ENCODE data around the gene SETD5.

Gene SETD5

DNA sequence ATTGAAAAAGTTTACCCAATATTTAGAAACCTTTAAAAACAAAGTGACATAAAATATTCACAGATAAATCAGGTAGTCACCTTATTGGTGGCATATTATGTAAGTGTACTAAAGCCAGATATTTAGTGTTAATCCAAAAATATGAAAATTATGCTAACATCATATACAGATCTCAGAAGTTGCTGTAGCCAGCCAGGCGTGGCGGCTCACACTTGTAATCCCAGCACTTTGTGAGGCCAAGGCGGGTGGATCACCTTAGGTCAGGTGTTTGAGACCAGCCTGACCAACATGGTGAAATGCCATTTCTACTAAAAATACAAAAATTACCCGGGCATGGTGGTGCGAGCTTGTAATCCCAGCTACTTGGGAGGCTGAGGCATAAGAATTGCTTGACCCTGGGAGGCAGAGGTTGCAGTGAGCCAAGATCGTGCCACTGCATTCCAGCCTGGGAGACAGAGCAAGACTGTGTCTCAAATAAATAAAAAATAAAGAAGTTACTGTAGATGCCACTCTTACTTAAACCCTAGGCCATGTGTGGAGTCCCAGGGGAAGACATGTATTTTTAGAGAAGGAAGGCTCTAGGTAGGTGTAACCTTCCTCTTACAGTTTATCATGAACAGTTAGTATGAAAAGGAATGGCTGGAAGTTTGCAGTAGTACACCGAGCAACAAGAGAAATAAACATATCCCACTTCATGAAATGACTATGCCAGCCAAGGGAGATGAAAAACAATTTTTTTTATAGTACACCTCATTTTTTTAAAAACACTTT lies 9.6 kb downstream of the SETD5 start:
- DNase-seq (ENCODE audit: low read depth in 4 of 4, low spot score in 1 of 4) = no peak

DNA sequence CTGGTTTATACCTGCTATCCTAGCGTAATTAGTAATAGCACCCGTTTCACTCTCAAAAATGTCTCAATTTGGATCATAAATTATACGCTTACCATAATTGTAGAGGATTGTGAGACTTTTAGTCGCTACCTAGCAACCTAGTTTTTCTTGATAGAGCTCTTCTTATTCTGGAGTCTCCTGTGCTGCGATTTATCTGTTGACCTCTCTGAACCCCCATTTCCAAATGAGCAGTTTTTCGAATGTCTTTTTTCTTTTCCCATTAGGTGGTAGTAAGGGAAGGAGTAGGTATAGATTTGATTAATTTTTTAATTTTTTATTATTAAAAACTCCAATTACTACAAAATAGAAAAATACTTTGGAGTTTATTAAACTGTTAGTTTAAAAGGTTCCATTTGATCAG lies 10.6 kb downstream of the SETD5 start:
- DNase-seq (ENCODE audit: low read depth in 4 of 4, low spot score in 1 of 4) = no peak

DNA sequence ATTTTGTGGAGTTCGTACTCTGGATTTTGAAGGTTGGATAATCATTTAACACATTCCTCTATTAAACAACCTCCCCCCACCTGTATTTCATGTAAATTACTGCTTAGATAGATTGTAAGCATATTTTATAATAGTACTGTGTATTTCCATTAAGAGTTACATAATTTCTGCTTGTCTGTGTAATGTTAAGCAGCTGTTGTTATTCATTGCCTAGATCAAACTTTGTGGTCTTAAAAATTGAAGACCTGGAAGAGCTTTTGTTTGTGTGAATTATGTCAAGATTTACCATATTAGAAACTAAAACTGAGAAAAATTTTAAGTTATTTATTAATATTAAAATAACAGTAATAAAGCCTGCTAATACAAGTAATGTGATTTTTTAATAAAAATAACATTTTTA lies 11.1 kb downstream of the SETD5 start:
- DNase-seq (ENCODE audit: low read depth in 4 of 4, low spot score in 1 of 4) = no peak

DNA sequence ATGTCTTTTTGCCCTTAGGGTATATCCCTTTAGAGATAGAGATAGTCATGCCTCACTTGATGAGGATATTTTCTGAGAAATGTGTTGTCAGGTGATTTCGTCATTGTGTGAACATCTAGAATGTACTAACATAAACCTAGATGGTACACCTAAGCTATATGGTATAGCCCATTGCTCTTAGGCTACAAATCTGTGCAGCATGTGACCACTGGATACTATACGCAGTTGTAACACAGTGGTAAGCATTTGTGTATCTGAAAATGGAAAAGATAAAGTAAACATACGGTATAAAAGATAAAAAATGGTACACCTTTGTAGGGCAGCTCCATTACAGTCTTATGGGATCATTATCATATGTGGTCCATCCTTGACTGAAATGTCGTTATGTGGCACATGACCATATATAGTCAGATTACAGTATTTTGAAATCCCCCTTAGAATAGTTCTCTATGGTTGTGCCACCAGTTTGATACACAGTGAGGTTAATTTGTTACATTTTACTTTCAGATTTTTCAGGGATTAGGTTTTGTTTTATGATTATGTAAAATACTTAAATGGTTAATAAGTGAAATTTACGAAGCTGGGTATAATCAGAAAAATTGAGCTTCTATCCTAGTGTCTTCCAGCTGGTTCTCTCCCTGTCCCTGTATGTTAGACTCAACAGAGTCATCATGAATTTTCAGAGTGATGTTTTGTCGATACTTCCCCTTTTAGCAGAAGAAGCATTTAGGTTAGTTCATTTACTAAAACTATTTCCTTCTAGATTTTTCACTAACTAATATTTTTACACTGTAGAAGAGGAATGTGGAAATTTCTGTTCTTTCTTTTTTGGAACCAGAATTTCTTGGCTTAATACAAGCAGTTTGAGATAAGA lies 12.8 kb downstream of the SETD5 start:
- DNase-seq (ENCODE audit: low read depth in 4 of 4, low spot score in 1 of 4) = no peak

DNA sequence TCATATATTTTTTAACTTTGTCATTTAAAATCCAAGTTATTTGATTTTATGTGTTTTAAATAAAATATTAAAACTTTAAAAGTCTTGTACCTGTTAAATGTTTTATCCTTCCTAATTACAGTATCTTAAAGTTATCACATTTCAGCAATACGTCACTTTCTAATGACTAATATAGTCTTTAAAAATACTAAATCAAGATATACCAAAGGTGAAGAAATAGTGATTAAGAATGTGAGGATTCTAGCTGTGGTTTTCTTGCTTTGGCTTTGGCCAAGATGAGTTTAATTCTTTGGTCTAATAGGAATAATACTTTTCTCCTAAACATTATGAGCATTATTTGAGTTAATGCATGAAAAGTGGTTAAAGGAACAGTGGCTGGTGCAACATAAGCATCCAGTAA lies 13.9 kb downstream of the SETD5 start:
- no peak for DNase-seq (ENCODE audit: low read depth in 4 of 4, low spot score in 1 of 4)

DNA sequence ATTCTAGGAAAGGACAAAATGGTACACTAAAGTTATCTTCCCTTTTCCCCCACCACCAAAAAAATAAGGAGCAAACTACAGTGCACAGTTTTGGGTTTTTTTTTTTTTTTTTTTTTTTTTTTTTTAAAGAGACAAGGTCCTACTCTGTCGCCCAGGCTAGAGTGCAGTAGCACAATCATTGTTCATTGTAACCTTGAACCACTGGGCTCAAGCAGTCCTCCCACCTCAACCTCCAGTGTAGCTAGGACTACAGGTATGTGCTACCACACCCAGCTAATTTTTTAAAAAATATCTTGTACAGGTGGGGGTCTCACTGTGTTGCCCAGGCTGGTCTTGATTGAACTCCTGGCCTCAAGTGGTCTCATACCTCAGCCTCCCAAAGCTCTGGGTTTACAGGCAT lies 14.9 kb downstream of the SETD5 start:
- DNase-seq (ENCODE audit: low read depth in 4 of 4, low spot score in 1 of 4) = no peak

- no peak for DNase-seq (ENCODE audit: low read depth in 4 of 4, low spot score in 1 of 4)
Observed at GRCh38 chr3:9414826-9415225, 17.4 kb downstream of the SETD5 start.

GRCh38 chr3:9415485-9416138 lies 18.2 kb downstream of the SETD5 start:
- DNase-seq (ENCODE audit: low read depth in 4 of 4, low spot score in 1 of 4) = no peak

DNA sequence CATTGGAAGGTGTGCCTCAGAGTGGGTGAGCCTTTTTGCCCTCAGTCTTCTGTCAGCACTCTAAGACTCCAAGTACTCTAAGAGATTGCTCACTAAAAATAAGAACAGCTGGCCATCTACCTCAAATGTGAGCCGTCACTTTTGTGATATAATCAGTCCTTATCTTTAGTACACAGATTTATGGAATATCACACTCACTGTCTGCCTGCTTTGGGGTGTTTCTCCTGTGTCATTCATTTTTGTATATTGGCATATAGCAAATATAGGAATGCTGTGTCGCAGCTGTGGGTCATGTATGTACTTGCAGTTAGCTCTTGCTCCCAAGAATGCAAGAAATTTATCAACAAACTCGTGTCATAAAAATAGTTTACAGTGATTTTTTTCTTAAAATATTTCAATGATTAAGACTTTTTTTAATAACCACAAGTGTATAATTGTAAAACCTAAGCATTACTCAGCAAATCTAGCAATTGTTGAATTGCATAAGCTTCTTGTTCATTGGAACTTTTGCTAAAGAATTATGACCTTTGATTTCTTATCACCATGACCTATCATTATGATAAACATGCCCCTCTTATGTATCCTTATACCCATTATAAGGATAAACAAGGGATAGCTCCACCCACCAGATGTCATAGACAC lies 18.8 kb downstream of the SETD5 start:
- DNase-seq (ENCODE audit: low read depth in 4 of 4, low spot score in 1 of 4) = no peak

- no peak for DNase-seq (ENCODE audit: low read depth in 4 of 4, low spot score in 1 of 4)
Observed at GRCh38 chr3:9420850-9421549, 23.6 kb downstream of the SETD5 start.

DNA sequence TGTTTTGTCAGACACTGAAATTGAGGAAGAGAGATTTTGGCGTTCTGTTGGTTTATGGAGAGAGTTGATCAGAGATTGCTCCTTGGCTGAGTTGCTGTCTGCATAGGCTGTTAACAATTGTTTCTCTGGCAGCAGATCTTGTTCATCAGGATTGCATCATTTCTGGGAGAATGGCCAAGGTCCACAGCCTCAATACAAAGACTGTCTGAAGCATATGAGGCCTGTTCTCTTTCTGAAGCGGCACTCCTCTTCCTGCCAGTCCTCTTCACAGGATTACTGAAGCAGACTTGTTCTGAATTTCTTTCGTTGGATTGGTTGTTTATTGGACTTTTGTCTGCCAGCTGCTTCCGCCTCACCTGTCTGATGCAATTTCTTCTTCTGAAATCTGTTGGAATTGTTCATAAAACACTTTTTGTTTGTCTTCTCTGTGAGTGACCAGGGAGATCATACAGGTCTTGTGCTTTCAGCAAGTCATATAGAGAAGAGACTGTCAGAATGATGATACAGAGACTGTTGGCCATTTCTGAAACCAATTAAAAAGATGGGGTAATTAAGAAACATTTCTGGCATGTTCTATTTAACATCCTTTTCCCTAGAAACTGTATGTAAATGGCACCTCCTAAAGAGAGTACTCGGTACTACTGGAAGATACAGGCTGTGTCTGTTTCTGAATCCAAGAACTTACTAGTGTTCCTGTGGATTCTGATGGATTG lies 25.5 kb downstream of the SETD5 start:
- no peak for DNase-seq (ENCODE audit: low read depth in 4 of 4, low spot score in 1 of 4)

DNA sequence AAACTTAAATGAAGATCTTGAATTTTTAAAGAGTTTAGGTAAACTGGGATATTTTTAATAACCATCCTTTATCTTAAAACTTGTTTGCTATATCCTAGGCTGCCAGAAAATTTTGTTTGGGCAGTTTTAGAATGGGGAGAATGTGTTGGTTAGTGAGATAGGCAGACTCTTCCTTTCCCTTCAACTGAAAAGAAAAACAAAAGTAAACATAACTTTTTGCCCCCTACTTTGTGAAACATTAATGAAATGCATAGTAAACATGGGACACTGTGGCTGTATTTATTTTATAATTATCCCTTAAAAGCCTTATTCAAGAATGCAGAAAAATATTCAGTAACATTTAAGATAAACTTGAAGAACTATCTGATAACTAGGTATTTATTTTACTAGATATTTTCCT lies 31.0 kb downstream of the SETD5 start:
- DNase-seq (ENCODE audit: low read depth in 4 of 4, low spot score in 1 of 4) = no peak

DNA sequence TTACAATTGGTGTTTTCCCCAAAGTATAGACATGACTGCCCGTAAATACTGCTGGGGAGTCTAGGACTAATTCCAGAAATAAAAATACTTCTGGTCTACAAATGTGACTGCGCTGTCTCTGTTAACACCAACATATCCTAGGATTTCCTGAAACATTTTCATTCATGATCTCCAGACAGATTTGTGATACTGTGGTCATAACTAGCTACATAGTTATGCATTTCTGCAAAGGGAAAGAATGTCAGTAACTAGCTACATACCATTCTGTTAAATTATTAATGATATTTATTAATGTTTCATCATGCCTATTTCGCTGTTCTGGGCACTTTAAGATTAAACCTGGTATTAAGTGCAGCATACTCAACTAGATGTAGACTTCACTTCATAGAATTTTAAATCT lies 33.3 kb downstream of the SETD5 start:
- no peak for DNase-seq (ENCODE audit: low read depth in 4 of 4, low spot score in 1 of 4)

DNA sequence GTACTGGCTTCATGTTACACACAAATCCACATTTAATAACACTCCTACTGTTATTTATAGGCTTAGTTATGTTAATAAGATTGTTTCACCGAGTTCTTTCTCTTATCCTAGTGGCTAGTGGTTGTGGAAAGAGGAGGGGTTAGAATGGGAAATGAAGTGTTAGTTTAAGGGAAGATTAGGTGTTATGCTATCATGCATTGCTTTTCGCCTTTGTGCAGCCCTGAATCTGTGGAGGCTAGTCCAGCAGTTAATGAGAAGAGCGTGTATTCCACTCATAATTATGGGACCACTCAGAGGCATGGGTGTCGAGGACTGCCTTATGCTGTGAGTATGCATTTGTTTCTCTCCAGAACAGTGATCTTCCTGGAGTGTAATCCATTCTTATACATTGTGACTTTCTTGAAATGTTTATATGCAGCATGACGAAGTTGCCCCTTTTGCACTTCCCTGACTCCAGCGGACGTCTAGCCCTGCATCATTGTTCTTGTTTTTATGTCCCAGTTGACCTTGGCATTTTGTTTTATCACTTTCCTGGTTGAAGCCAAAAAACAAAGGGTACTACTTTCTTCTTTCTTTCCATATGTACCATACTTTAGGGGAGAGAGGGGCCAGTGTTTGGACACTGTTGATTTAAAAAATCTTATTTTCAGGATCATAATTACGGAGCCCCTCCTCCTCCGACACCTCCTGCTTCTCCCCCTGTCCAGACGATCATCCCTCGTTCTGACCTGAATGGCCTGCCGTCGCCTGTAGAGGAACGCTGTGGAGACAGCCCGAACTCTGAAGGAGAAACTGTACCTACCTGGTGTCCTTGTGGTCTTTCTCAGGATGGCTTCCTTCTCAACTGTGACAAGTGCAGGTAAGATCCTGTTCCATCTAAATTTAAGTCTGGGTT lies 36.5 kb downstream of the SETD5 start:
- no peak for DNase-seq (ENCODE audit: low read depth in 4 of 4, low spot score in 1 of 4)

- DNase-seq (ENCODE audit: low read depth in 4 of 4, low spot score in 1 of 4) = no peak
Observed at GRCh38 chr3:9435316-9435715, 37.9 kb downstream of the SETD5 start.

DNA sequence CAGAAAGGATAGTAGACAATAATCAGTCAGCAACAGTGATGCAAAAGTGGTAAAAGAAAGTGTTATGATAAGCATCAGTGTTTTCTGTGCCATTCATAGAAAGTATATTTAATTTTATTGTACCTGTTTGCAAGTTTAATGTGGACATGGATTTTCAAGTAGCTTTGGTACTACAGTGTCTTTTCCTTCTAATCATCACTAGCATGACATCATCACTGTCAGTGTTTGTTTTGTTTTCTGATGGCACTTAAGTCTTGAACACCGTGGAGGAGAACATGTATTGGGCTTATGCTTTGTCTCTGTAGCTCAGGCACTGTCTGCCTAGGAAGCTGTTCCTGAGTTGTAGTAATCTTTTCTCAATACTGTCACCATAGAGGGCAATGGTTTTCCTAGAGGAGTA lies 41.9 kb downstream of the SETD5 start:
- DNase-seq (ENCODE audit: low read depth in 4 of 4, low spot score in 1 of 4) = no peak

DNA sequence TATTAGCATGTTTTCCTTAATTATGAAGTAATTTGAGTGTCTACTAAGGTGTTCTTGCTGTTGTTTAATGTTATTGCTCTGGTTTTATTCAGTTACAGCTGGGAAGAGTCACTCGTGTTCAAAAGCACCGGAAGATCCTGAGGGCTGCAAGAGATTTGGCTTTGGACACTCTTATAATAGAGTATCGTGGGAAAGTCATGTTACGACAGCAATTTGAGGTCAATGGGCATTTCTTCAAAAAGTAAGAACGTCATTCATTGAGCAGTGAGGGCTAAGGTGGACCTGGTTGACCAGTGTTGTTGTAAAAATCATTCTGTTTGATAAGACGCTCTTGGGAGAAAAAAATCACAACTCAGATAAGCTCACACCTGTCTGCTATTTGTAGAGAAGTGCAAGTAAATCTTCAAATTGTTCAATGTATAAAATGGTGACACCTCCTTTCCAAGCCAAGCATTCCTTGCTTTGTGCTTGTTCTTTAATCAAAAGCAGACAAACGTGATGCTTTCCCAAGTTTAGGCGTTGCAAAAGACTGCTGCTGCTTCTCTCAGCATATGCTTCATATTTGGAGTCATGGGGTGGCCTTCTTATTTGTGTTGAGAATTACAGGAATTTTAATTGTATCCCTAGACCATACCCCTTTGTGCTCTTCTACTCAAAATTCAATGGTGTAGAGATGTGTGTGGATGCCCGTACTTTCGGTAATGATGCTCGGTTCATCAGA lies 44.2 kb downstream of the SETD5 start:
- DNase-seq (ENCODE audit: low read depth in 4 of 4, low spot score in 1 of 4) = no peak

GRCh38 chr3:9448071-9448470 lies 50.7 kb downstream of the SETD5 start:
- no peak for DNase-seq (ENCODE audit: low read depth in 4 of 4, low spot score in 1 of 4)

DNA sequence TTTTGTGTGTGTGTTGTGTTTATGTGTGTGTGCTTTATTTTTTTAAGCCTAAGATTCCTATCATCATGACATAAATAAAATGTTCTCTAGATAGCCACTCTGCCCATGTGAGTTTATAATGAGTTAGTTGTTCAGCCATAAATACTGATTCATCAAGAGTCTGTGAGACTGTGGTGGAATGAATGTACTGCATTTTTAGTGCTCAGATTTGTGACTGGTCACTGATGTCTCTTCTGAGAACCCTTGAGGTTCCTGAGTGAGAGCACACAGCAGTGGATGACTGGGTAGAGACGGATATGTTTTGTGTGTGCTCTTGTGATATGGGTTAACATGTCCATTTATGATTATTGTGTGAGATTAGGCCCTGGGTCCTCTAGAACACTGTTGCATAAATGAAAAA lies 51.2 kb downstream of the SETD5 start:
- DNase-seq (ENCODE audit: low read depth in 4 of 4, low spot score in 1 of 4) = no peak
